GM12892 (cell line): ENCODE data around the gene TMEM221.

ENCODE experiments used
- DNase-seq: peaks from one replicate; pipeline ENCODE4 v3.0.0; 2011; ENCODE audit not compliant: insufficient read length
- FAIRE-seq: peaks from 2 replicates; lab custom pipeline; 2011; peaks lifted over from hg19 to GRCh38; lab: Jason Lieb, UNC
- POLR2A ChIP-seq: IDR thresholded peaks from 2 replicates; pipeline ENCODE4 v1.6.1; 2011; ENCODE audit warnings: low read depth, low read length, control low read depth
- POLR2AphosphoS5 ChIP-seq: IDR thresholded peaks from 2 replicates; pipeline ENCODE4 v1.6.1; 2011; ENCODE audit warnings: low read depth, low read length, control low read depth
- TAF1 ChIP-seq: IDR thresholded peaks from 2 replicates; pipeline ENCODE4 v1.6.1; 2011; ENCODE audit warnings: low read depth, mild to moderate bottlenecking, control low read depth, low read length, borderline replicate concordance

Gene TMEM221

GRCh38 chr19:17431417-17431816 is 17.1 kb downstream of the TMEM221 start:
- FAIRE-seq: no peak
- no peak for DNase-seq
- no peak for TF ChIP-seq TAF1

GRCh38 chr19:17429641-17430113 is 18.8 kb downstream of the TMEM221 start:
- no peak for FAIRE-seq
- no peak for DNase-seq
- TF ChIP-seq TAF1 (no peak), POLR2AphosphoS5 (no peak), POLR2A (no peak)

GRCh38 chr19:17424743-17425365 is 23.6 kb downstream of the TMEM221 start:
- FAIRE-seq: no peak
- no peak for DNase-seq
- no peak for TF ChIP-seq POLR2A
- TF ChIP-seq TAF1: no peak
- no peak for TF ChIP-seq POLR2AphosphoS5

- FAIRE-seq (no peak), DNase-seq (no peak)
- TF ChIP-seq POLR2AphosphoS5 (no peak), TAF1 (no peak), POLR2A (no peak)
Measured at GRCh38 chr19:17423429-17424208, 24.8 kb downstream of the TMEM221 start.

- DNase-seq: no peak
- TF ChIP-seq TAF1: no peak
- TF ChIP-seq POLR2A: no peak
- TF ChIP-seq POLR2AphosphoS5: no peak
- no peak for FAIRE-seq
Measured at GRCh38 chr19:17421942-17422341, 26.5 kb downstream of the TMEM221 start.

- TF ChIP-seq TAF1 (no peak), POLR2AphosphoS5 (no peak), POLR2A (no peak)
- peak; percentile 67 for FAIRE-seq
- peak; percentile 42 for DNase-seq
Measured at GRCh38 chr19:17420475-17420924, 28.0 kb downstream of the TMEM221 start.

GRCh38 chr19:17419621-17420474 is 28.6 kb downstream of the TMEM221 start, which contains the start of gene MVB12A:
MVB12A (plus strand) TSS chr19:17420047; CDS start chr19:17420136, 89 bp downstream.
- FAIRE-seq: peak; percentile 100
- DNase-seq: peak; percentile 98
- TF ChIP-seq POLR2A (peak; percentile 59; the same call in 1 of the 2 replicates), POLR2AphosphoS5 (peak; percentile 50; the same call in 1 of the 2 replicates), TAF1 (no peak)

- no peak for FAIRE-seq
- no peak for DNase-seq
- peak; percentile 0; the same call in 1 of the 2 replicates for TF ChIP-seq POLR2A
- TF ChIP-seq TAF1: no peak
Measured at GRCh38 chr19:17419154-17419620, 29.3 kb downstream of the TMEM221 start.

- TF ChIP-seq POLR2A (no peak), TAF1 (no peak), POLR2AphosphoS5 (no peak)
- FAIRE-seq (no peak), DNase-seq (no peak)
Measured at GRCh38 chr19:17418710-17419109, 29.8 kb downstream of the TMEM221 start.

- FAIRE-seq: no peak
- TF ChIP-seq POLR2A: no peak
- TF ChIP-seq POLR2AphosphoS5: no peak
- TF ChIP-seq TAF1: no peak
Measured at GRCh38 chr19:17415121-17415520, 33.3 kb downstream of the TMEM221 start.

GRCh38 chr19:17414097-17414496 is 34.4 kb downstream of the TMEM221 start:
- TF ChIP-seq POLR2A (no peak), TAF1 (no peak), POLR2AphosphoS5 (no peak)
- no peak for FAIRE-seq
- DNase-seq: no peak

More at GRCh38 chr19:17415121-17415520, 33.3 kb downstream of the TMEM221 start:
- DNase-seq: no peak

GRCh38 chr19:17411801-17412200 is 36.7 kb downstream of the TMEM221 start:
- no peak for DNase-seq

More at GRCh38 chr19:17411801-17412200, 36.7 kb downstream of the TMEM221 start:
- TF ChIP-seq TAF1: no peak
- TF ChIP-seq POLR2AphosphoS5: no peak
- no peak for TF ChIP-seq POLR2A
- FAIRE-seq: no peak
